Activated CD4-positive, alpha-beta T cell treated with anti-CD3 and anti-CD28 coated beads for 48 hours (primary cell): ENCODE data around the gene CORO1A.
A peak's percentile ranks its signal among the peaks of the same experiment; 100 is the strongest.
"Not testable (repeated sequence)": the region's sequence is repeated elsewhere in the genome, so short reads cannot be mapped to it uniquely, and the experiment has no call there.

Experiments
- DNase-seq: peaks from one replicate; pipeline ENCODE4 v3.0.0-alpha.2; 2020

Gene CORO1A

DNA sequence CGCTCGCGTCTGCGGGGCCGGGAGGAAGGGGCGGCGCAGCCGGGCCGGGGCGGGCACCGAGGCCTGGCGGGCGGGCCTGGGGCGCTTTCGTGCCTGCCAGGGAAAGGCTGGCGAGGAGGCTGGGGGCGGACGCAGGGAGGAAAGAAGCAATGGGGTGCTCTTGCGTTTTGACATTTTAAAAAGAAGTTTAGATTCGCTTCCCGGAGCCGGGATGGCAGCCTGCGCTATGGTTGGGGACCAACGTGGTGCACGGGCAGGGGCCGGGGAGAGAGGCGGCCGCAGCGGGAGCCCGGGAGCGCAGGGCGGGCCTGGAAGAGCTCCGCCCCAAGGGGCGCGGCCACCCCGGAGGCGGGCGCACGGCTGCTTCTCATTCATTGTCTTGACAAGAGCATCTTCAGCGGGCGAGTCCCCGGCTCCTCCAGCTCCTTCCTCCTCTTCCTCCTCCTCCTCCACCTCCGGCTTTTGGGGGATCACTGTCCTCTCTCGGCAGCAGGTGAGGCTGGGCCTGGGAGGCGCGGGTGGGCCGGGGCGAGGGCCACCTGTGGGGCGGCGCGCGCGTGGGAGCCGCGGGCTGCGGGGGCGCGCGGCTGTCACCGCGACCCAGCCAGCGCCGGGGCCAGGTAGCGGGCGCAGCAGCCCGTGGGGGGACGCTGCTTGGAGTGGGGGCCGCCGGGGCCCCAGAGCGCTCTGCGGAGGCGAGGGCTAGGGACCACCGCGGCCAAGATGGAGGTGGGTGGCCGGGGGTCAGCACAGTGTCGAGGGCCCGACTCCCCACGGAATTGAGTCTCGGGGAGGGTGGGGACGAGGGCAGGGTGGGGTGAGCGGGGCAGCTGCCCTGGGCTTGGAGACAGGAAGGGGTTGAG is at the start of gene CORO1A:
Gene CORO1A (plus strand): TSS at position 370 of the 863 bp plus-strand sequence. CDS start 1,608 bp downstream, outside the sequence.
- peak; percentile 92 for DNase-seq

DNA sequence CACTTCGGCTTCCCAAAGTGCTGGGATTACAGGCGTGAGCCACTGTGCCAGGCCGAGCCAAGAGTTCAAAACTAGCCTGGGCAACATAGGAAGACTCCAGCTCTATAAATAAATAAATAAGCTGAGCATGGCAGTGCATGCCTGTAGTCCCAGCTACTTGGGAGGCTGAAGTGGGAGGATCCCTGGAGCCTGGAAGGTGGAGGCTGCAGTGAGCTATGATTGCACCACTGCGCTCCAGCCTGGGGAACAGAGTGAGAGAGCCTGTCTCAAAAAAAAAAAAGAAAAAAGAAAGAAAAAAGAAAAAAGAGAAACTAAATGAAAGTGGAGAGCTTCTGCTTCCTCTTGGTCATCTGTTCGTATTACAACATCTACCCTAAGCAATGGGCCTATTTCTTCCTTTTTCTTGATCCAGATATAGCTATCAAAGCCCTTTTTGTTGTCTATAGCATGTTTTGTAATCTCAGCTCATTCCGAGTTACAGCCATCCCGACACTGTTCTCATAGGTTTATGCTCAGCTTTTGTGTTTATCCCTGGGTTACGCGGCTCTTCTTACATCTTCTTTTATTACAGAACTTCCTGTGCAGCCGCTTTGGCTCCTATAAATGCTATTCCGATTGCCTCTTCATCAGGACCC is 46.3 kb upstream of the CORO1A start:
- DNase-seq = no peak

DNA sequence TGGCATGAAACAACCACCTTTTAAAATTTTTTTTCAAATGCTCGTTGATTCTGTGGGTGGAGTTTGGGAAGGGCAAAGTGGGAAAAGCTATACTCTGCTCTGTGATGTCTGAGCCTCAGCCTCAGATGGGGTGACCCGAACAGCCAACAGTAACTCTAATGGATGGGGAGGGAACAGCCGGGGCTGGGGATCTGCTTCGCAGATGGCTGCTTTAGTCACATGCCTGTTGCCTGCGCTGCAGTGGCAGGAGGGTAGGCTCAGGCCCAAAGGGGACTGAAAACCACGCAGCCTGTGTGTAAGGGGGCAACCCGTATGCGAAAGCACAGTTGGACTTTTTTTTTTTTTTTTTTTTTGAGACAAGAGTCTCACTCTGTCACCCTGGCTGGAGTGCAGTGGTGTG is 45.5 kb upstream of the CORO1A start:
- no peak for DNase-seq

GRCh38 chr16:30139583-30140481 is 43.6 kb upstream of the CORO1A start:
- no peak for DNase-seq

- no peak for DNase-seq
These were observed 41.7 kb upstream of the CORO1A start for GRCh38 chr16:30141750-30142149.

DNA sequence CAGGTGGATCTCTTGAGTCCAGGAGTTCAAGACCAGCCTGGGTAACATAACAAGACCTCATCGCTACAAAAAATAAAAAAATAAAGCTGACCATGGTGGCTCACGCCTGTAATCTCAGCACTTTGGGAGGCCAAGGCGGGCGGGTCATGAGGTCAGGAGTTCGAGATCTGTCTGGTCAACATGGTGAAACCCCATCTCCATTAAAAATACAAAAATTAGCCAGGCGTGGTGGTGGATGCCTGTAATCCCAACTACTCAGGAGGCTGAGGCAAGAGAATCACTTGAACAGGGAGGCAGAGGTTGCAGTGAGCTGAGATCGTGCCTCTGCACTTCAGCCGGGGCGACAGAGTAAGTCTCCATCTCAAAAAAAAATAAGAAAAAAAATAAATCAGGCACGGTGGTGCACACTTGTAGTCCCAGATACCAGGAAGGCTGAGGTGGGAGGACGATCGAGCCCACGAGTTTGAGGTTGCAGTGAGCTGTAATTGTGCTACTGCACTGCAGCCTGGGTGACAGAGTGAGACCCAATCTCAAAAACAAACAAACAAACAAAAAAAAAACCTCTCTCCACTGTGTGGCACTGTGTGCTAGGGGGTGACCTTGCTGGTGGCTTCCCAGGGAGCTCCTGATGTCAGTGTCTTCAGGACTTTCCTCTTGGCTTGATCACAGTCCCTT is 40.6 kb upstream of the CORO1A start:
- no peak for DNase-seq

GRCh38 chr16:30143347-30143702 is 40.1 kb upstream of the CORO1A start:
- DNase-seq = no peak

DNA sequence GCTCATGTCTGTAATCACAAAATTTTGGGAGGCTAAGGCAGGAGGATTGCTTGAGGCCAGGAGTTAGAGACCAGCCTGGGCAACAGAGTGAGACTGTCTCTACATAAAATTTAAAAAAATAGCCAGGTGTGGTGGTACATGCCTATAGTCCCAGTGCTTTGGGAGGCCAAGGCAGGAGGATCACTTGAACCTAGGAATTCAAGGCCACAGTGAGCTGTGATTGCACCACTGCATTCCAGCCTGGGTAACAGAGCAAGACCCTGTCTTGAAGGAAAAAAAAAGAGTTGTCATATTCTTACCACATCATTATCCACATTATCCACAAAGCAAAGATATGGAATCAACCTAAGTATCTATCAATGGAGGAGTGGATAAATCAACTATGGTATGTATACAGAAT is 39.4 kb upstream of the CORO1A start:
- DNase-seq = no peak

- DNase-seq = no peak
These were observed 38.5 kb upstream of the CORO1A start for GRCh38 chr16:30144917-30145316.

DNA sequence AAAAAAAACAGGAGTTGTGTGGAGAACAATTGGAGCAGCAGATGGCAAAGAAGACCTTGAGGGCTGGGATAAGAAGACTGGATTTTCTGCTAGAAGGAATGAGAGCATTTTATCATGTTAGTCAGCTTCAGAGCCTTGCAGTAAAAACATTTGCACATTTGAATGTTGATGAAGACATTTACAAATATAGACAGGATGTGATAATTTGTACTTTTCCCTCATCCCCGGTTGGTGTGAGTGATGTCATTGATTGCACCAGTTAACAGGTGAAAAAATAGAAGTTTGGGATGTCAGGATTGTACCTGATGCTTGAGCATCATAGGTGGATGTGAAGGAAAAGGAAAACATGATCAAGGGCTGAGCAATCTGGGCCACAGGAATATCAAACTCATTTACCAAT is 37.7 kb upstream of the CORO1A start:
- DNase-seq = no peak

- no peak for DNase-seq
These were observed 35.4 kb upstream of the CORO1A start for GRCh38 chr16:30147843-30148510.

DNA sequence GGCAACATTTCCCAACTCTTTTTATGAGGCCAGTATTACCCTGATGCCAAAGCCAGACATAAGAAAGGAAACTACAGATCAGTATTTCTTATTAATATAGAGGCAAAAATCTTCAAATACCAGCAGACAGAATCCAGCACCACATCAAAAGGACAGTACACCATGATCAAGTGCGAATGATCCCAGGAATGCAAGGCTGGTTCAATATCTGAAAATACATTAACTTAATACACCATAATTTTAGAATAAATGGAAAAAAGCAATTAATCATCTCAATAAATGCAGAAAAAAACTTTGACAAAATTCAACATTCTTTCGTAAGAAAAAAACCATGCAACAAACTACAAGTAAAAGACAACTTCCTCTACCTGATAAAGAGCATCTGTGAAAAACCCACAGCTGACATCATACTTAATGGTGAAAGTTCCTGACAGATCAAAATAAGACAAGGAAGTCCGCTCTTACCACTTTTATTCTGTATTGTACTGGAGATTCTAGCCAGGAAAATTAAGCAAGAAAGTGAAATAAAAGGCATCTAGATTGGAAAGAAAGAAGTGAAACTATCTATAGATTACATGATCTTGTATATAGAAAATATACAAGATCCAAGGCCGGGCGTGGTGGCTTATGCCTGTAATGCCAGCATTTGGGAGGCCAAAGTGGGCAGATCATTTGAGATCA is 34.0 kb upstream of the CORO1A start:
- DNase-seq = no peak

- DNase-seq = no peak
These were observed 32.3 kb upstream of the CORO1A start for GRCh38 chr16:30151091-30151490.

DNA sequence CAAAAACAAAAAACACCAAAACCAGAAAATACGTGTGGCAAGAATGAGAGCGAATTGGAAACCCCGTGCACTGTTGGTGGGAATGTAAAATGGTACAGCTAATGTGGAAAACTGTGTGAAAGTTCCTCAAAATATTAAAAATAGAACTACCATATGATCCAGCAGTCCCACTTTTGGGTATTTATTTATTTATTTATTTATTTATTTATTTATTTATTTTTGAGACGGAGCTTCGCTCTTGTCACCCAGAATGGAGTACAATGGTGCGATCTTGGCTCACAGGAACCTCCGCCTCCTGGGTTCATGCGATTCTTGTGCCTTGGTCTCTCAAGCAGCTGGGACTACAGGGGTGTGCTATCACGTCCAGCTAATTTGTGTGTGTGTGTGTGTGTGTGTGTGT is 30.9 kb upstream of the CORO1A start:
- DNase-seq = no peak

DNA sequence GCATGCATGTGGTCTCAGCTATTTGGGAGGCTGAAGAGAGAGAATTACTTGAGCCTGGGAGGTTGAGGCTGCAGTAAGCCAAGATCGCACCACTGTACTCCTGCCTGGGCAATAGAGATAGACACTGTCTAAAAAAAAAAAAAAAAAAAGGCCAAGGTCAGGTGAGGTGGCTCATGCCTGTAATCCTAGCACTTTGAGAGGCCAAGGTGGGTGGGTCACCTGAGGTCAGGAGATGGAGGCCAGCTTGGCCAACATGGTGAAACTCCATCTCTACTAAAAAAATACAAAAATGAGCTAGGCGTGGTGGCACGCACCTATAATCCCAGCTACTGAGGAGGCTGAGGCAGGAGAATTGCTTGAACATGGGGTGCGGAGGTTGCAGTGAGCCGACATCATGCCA is 28.2 kb upstream of the CORO1A start:
- no peak for DNase-seq

DNA sequence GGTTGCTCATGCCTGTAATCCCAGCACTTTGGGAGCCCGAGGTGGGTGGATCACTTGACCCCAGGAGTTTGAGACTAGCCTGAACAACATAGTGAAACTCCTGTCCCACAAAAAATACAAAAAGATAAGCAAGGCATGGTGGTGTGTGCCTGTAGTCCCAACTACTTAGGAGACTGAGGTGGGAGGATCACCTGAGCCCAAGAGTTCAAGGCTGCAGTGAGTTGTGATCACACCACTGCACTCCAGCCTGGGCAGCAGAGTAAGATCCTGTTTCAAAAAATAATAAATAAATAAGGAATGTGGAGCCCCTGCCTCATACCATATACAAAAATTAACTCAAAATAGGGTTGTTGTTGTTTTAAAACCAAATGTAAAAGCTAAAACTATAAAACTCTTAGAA is 26.2 kb upstream of the CORO1A start:
- no peak for DNase-seq

GRCh38 chr16:30163538-30163937 is 19.9 kb upstream of the CORO1A start:
- DNase-seq = no peak

DNA sequence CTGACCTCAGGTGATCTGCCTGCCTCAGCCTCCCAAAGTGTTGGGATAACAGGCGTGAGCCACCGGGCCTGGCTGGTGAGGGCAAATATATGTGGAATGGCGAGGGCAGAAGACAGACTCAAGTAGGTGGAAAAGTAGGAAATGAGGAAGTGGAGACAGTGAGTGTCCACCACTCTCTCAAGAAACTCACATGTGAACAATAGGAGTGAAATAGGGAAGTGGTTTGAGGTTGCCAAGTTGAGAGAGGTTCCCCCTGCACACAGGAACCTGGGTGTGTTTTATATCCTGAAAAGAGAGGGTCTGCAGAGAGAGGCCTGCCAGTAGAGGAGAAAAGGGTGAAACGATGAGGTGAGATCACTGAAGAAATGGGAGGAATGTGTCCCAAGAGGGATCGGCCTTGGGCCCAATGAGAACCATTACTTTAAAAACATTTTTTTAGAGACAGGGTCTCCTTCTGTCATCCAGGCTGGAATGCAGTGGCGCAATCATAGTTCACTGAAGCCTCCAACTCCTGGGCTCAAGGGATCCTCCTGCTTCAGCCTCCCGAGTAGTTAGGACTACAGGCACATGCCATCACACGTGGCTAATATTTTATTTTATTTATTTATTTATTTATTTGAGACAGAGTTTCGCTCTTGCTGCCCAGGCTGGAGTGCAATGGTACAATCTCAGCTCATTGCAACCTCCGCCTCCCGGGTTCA is 17.1 kb upstream of the CORO1A start:
- DNase-seq = no peak

- not testable (repeated sequence) for DNase-seq
These were observed 14.7 kb upstream of the CORO1A start for GRCh38 chr16:30168746-30169145.

- DNase-seq = not testable (repeated sequence)
These were observed 14.0 kb upstream of the CORO1A start for GRCh38 chr16:30169416-30169815.

DNA sequence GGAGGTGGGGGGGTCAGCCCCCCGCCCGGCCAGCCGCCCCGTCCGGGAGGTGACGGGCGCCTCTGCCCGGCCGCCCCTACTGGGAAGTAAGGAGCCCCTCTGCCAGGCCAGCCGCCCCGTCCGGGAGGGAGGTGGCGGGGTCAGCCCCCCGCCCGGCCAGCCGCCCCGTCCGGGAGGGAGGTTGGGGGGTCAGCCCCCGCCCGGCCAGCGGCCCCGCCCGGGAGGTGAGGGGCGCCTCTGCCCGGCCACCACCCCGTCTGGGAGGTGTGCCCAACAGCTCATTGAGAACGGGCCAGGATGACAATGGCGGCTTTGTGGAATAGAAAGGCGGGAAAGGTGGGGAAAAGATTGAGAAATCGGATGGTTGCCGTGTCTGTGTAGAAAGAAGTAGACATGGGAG is 13.3 kb upstream of the CORO1A start:
- DNase-seq = not testable (repeated sequence)
